ENCODE data around the gene ZNF792. TPM values are rescaled to one million over a fixed set of nuclear protein-coding genes. Genes with fewer than 3 reads are reported as not detected.

ZNF792 gene
- 4.8 TPM in 2 replicates for total RNA-seq (ENCODE audit: low replicate concordance)

DNA sequence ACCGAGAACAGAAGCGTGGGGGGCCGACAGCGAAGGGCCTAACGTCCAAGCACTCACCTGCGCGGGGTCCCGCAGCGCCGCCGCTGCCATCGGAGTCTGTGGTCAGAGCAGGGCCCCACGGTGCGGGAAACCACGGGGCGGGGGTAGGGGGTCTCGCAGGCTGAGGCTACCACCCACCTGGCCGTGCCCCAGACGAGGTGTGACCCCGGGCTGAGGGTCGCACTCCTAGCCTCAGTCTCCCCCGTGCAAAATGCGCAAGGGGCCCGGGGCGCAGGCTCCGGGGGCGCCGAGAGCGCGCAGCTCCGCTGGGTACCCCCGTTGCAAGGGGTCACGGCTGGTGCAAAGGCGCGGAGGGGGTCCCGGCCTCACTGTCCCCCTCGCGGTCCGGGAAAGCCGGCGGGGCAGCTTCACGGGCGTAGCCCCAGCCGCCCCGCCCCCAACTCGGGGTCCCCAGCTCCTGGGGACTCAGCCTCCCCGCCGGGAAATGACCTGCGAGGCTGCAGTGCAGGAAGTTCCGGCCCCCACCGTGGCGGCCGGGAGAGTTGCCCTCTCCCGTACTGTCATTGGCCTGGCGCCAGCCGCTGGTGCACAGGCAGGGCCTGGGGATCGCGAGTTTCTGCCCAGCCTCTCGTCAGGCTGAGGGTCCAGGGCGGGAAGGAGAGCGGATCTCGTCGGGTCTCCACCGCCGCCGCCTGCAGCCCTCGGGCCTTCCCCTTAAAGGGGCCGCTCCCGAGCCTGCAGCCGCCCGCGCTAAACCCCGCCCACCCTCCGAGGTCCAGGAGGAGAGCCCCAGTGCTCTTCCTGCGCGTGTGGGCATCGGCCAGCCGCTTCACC, at the start of gene ZNF792:
ZNF792 (minus strand) TSS at position 657 of the 834 bp plus-strand sequence; CDS start at position 90, 567 bp downstream.

DNA sequence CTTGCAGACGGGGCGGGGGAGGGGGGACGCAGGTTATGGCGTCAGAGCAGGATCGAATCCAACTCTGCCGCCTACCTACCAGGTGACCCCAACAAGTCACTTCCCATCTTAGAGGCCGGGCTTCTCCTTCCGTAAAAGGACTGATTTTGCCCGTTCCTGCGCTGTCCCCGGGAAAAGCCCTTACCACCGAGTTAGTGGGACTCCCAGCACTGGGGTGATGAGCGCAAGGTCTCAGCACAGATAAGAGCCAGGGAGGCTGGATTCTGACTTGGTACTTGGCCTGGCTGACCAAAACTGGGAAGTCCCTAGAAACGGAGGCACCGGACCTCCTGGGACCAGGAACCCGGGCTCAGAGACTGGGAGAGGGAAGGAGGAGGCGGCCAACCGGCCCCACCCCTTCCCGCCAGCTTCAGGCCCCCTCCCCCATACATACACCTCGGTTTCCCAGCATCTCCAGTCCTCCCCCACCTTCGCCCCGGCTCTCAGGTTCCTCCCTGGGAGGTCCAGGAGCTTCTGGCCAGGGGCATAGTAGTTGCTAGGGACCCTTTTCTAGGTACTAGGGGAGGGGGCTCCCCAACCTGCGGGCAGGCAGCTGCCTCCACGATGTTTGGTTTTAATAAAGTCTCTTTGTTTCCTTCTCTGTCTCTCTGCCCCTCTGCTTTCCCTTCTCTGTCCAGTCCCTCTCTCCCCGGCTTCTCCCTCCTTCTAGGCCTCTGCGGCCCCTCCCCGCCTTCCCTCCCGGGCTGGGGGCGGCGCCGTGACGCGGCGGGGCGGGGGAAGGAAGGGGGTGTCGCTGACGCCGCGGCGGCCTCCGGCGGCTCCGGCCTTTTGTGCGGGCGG, 35.7 kb upstream of the ZNF792 start, which contains the start of gene GRAMD1A:
GRAMD1A (plus strand) TSS at position 826 of the 840 bp plus-strand sequence. CDS start 156 bp downstream, outside the sequence.

DNA sequence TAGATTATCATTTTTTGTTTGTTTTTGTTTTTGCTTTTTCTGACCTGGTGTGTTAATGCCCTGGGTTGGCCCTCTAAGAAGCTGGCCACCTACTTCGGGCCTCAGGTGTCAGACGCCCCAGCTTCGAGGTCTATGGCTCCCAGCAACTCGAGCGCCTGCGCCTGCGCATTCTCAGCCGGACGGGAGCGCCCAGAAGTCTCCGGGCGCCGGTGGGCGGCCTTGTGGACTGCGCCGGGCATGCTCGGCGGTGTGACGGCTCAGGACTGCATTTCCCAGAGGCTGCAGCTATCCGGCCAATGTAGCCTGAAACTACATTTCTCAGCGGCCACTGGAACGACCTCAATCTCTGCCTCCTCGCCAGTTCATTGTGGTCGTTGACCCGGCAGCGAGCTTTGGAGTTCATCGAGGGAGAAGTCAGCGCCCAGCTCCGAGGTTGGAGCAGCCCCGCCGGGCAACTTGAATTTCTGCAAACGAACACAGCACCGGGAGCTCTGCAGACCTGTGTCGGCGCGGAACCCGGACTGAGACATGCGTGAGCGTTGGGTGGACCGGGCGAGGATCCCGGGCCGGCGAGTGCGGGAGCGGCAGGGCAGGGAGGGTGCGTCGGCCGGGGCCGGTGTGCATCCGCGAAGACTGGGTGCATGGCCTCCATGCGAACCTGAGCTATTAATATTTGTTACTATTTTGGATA, 37.2 kb downstream of the ZNF792 start, which contains the start of gene ZNF30:
ZNF30 (plus strand) TSS at position 219 of the 691 bp plus-strand sequence. CDS start 3,045 bp downstream, outside the sequence.

Other genes starting within 250 kb of the ZNF792 start
- 11.6 and 13.1 TPM in 2 replicates for gene ZNF181, start 230.0 kb downstream of the ZNF792 start, total RNA-seq (ENCODE audit: low replicate concordance)
- gene ZNF599, start 191.0 kb downstream of the ZNF792 start, total RNA-seq (ENCODE audit: low replicate concordance), result 3.7 and 4.4 TPM in 2 replicates
- gene ZNF30, start 37.3 kb downstream of the ZNF792 start, total RNA-seq (ENCODE audit: low replicate concordance), result 2.6 and 2.8 TPM in 2 replicates
- gene GRAMD1A, start 36.1 kb upstream of the ZNF792 start, total RNA-seq (ENCODE audit: low replicate concordance), result 14.0 and 25.2 TPM in 2 replicates
- 3.8 and 24.2 TPM in 2 replicates for gene SCN1B, start 66.2 kb upstream of the ZNF792 start, total RNA-seq (ENCODE audit: low replicate concordance)
- 0.12 TPM in 1 of 2 replicates, not detected in the other for gene HPN, start 77.5 kb upstream of the ZNF792 start, total RNA-seq (ENCODE audit: low replicate concordance)
- not detected in 2 replicates for gene FXYD3, start 151.6 kb upstream of the ZNF792 start, total RNA-seq (ENCODE audit: low replicate concordance)
- gene LGI4, start 170.8 kb upstream of the ZNF792 start, total RNA-seq (ENCODE audit: low replicate concordance), result 0.15 and 2.1 TPM in 2 replicates
- 0.23 and 8.0 TPM in 2 replicates for gene FXYD1, start 174.6 kb upstream of the ZNF792 start, total RNA-seq (ENCODE audit: low replicate concordance)
- not detected in 2 replicates for gene FXYD7, start 179.0 kb upstream of the ZNF792 start, total RNA-seq (ENCODE audit: low replicate concordance)
- gene FXYD5, start 190.5 kb upstream of the ZNF792 start, total RNA-seq (ENCODE audit: low replicate concordance), result 13.3 and 18.9 TPM in 2 replicates